H9 (cell line): ENCODE results near the gene FUNDC2. TPM values are rescaled to one million over a fixed set of nuclear protein-coding genes. Genes with fewer than 3 reads are reported as not detected.

ENCODE experiments used
- DNase-seq: peaks from one replicate; pipeline ENCODE4 v3.0.0-alpha.2; 2017
- H2AFZ ChIP-seq: one replicate; pipeline ENCODE4 v1.6.1; 2013; ENCODE audit warnings: mild to moderate bottlenecking, low read length, control low read depth, moderate library complexity
- H2AK5ac ChIP-seq: 2 replicates; pipeline ENCODE4 v1.6.1; 2013; ENCODE audit warnings: low read length, control low read depth, mixed read lengths; ENCODE audit not compliant: insufficient read length
- H2BK120ac ChIP-seq: one replicate; pipeline ENCODE4 v1.6.1; 2013; ENCODE audit warnings: low read depth, mild to moderate bottlenecking, low read length, control low read depth, inconsistent platforms; ENCODE audit not compliant: poor library complexity, severe bottlenecking
- H2BK12ac ChIP-seq: 2 replicates; pipeline ENCODE4 v1.6.1; 2013; ENCODE audit warnings: low read length, control low read depth, mixed read lengths, low read depth; ENCODE audit not compliant: insufficient read length
- H2BK15ac ChIP-seq: 2 replicates; pipeline ENCODE4 v1.6.1; 2013; ENCODE audit warnings: low read depth, low read length, control low read depth
- H2BK20ac ChIP-seq: one replicate; pipeline ENCODE4 v1.6.1; 2013; ENCODE audit warnings: low read depth, mild to moderate bottlenecking, low read length, control low read depth, inconsistent platforms; ENCODE audit not compliant: poor library complexity, severe bottlenecking
- H2BK5ac ChIP-seq: 2 replicates; pipeline ENCODE4 v1.6.1; 2013; ENCODE audit warnings: low read length, control low read depth, mixed read lengths; ENCODE audit not compliant: insufficient read length
- H3K14ac ChIP-seq: 2 replicates; pipeline ENCODE4 v1.6.1; 2013; ENCODE audit warnings: low read length, control low read depth; ENCODE audit not compliant: insufficient read depth
- H3K18ac ChIP-seq: 2 replicates; pipeline ENCODE4 v1.6.1; 2013; ENCODE audit warnings: low read depth, mild to moderate bottlenecking, mixed read lengths, low read length, control low read depth; ENCODE audit not compliant: insufficient read length
- H3K23ac ChIP-seq: 2 replicates; pipeline ENCODE4 v1.6.1; 2013; ENCODE audit warnings: low read length, control low read depth, mixed read lengths, low read depth; ENCODE audit not compliant: insufficient read length
- H3K23me2 ChIP-seq: 2 replicates; pipeline ENCODE4 v1.6.1; 2013; ENCODE audit warnings: low read depth, mild to moderate bottlenecking, mixed read lengths, low read length, control low read depth; ENCODE audit not compliant: insufficient read length, poor library complexity, severe bottlenecking
- H3K27ac ChIP-seq: 2 replicates; pipeline ENCODE4 v1.5.1; 2013; ENCODE audit warnings: low read length, control low read depth, mixed read lengths, low read depth; ENCODE audit not compliant: insufficient read length
- H3K27me3 ChIP-seq: 2 replicates; pipeline ENCODE4 v1.6.1; 2013; ENCODE audit warnings: low read length, control low read depth, inconsistent platforms; ENCODE audit not compliant: insufficient read depth
- H3K4ac ChIP-seq: 2 replicates; pipeline ENCODE4 v1.6.1; 2013; ENCODE audit warnings: low read depth, mild to moderate bottlenecking, control low read depth, inconsistent platforms, low read length, moderate library complexity
- H3K4me1 ChIP-seq: 2 replicates; pipeline ENCODE4 v1.6.1; 2013; ENCODE audit warnings: low read length, control low read depth, inconsistent platforms; ENCODE audit not compliant: insufficient read depth
- H3K4me2 ChIP-seq: 2 replicates; pipeline ENCODE4 v1.6.1; 2013; ENCODE audit warnings: low read length, control low read depth, mixed read lengths; ENCODE audit not compliant: insufficient read length, insufficient read depth
- H3K56ac ChIP-seq: 2 replicates; pipeline ENCODE4 v1.6.1; 2013; ENCODE audit warnings: low read depth, mild to moderate bottlenecking, mixed read lengths, low read length, control low read depth; ENCODE audit not compliant: insufficient read length
- H3K79me1 ChIP-seq: 2 replicates; pipeline ENCODE4 v1.6.1; 2013; ENCODE audit warnings: low read depth, mild to moderate bottlenecking, moderate library complexity, low read length, control low read depth, inconsistent platforms; ENCODE audit not compliant: insufficient read depth, poor library complexity, severe bottlenecking
- H3K79me2 ChIP-seq: 2 replicates; pipeline ENCODE4 v1.6.1; 2013; ENCODE audit warnings: low read length, control low read depth, inconsistent platforms; ENCODE audit not compliant: insufficient read depth
- H3K9ac ChIP-seq: 2 replicates; pipeline ENCODE4 v1.6.1; 2013; ENCODE audit warnings: low read length, control low read depth, mixed read lengths; ENCODE audit not compliant: insufficient read length; ENCODE audit errors: extremely low read depth
- H3K9me3 ChIP-seq: one replicate; pipeline ENCODE4 v1.6.1; 2013; ENCODE audit warnings: low read depth, low read length, inconsistent platforms; ENCODE audit not compliant: control insufficient read depth
- H3T11ph ChIP-seq: one replicate; pipeline ENCODE4 v1.6.1; 2013; ENCODE audit warnings: mild to moderate bottlenecking, low read length, control low read depth, inconsistent platforms
- H4K20me1 ChIP-seq: one replicate; pipeline ENCODE4 v1.6.1; 2013; ENCODE audit not compliant: control insufficient read depth, insufficient read length, insufficient read depth
- H4K5ac ChIP-seq: 2 replicates; pipeline ENCODE4 v1.6.1; 2013; ENCODE audit warnings: low read depth, mild to moderate bottlenecking, mixed read lengths, low read length, control low read depth; ENCODE audit not compliant: insufficient read length
- H4K8ac ChIP-seq: replicated peaks from 2 replicates; pipeline ENCODE4 v1.6.1; 2013; ENCODE audit warnings: low read length, control low read depth, mixed read lengths, low read depth; ENCODE audit not compliant: insufficient read length
- H4K91ac ChIP-seq: 2 replicates; pipeline ENCODE4 v1.6.1; 2013; ENCODE audit warnings: low read depth, mild to moderate bottlenecking, moderate library complexity, mixed read lengths, low read length, control low read depth; ENCODE audit not compliant: insufficient read length
- H3K27ac Mint-ChIP-seq, 3 experiments: 2 replicates in 2 of 3; 3 replicates in 1 of 3; pipeline ENCODE4 v1.8.0; 2020 to 2021; ENCODE audit warnings: mixed read lengths in 3 of 3, mild to moderate bottlenecking in 1 of 3, moderate library complexity in 1 of 3
- H3K27me3 Mint-ChIP-seq: 2 replicates; pipeline ENCODE4 v1.8.0; 2021; ENCODE audit warnings: low read depth, mild to moderate bottlenecking, moderate library complexity, mixed read lengths
- H3K36me3 Mint-ChIP-seq, 3 experiments: 2 replicates in 2 of 3; 3 replicates in 1 of 3; pipeline ENCODE4 v1.8.0; 2020 to 2021; ENCODE audit warnings: low read depth in 3 of 3, mixed read lengths in 3 of 3; ENCODE audit not compliant: insufficient read depth in 1 of 3
- H3K4me1 Mint-ChIP-seq, 2 experiments: 2 replicates each; pipeline ENCODE4 v1.8.0; 2020; ENCODE audit warnings: mixed read lengths in 2 of 2
- H3K4me3 Mint-ChIP-seq, 2 experiments: 2 replicates in 1 of 2; 3 replicates in 1 of 2; pipeline ENCODE4 v1.8.0; 2020 to 2021; ENCODE audit warnings: mild to moderate bottlenecking in 2 of 2, mixed read lengths in 2 of 2, moderate library complexity in 1 of 2
- H3K9me3 Mint-ChIP-seq, 2 experiments: 2 replicates in 1 of 2; 3 replicates in 1 of 2; pipeline ENCODE4 v1.8.0; 2020; ENCODE audit warnings: mild to moderate bottlenecking in 2 of 2, mixed read lengths in 2 of 2, moderate library complexity in 1 of 2
- CTCF ChIP-seq: fragments of 200-600 bp; sonication (generic); conservative IDR thresholded peaks from 3 replicates; pipeline ENCODE4 v1.8.0; 2021; ENCODE audit warnings: antibody characterized with exemption, mild to moderate bottlenecking
- WGBS: extraction: QIAGEN DNeasy Blood & Tissue Kit; methylation state at CpG from one replicate; pipeline ENCODE4 v1.1.7; 2013; ENCODE audit warnings: missing lambda C conversion rate, low lambda C conversion rate, mixed read lengths; ENCODE audit not compliant: insufficient read length; ENCODE audit errors: extremely low coverage; 5-methylcytosine and 5-hydroxymethylcytosine counted together
- total RNA-seq: library from RNA; stranded (reverse); gene quantifications from 2 replicates; pipeline ENCODE4 v1.2.1, GENCODE V29; 2021

The FUNDC2 gene
- total RNA-seq, 1 experiment from 2014 or later, result 62.1 TPM

- H2BK5ac ChIP-seq, result no peak overlapping the region
- H4K20me1 ChIP-seq, result no peaks in the 10 kb centered on the region
- no peak overlapping the region for H3K4ac ChIP-seq
- no peaks in the 10 kb centered on the region for H3K4me1 ChIP-seq
- H3K14ac ChIP-seq, result no peak overlapping the region
- H3K27ac ChIP-seq, result no peak overlapping the region
- H3K27me3 ChIP-seq, result no peaks in the 10 kb centered on the region
- Mint-ChIP-seq H3K27ac (no peak overlapping the region), H3K27me3 (no peaks in the 10 kb centered on the region; the same call in 1 of the 2 replicates), H3K9me3 (peaks cover 51 to 56% of the 10 kb centered on the region in 2 experiments), H3K36me3 (peaks cover 0 to 11% (median 6%) of the 10 kb centered on the region in 3 experiments; a peak in 5 of 7 replicates), H3K4me3 (no peak overlapping the region), H3K4me1 (no peaks in the 10 kb centered on the region)
- no peak overlapping the region for H3K56ac ChIP-seq
- H3K79me2 ChIP-seq, result no peaks in the 10 kb centered on the region
- H3K9ac ChIP-seq, result no peak overlapping the region
- no peak overlapping the region for H2BK20ac ChIP-seq
- H2BK120ac ChIP-seq, result no peak overlapping the region
- H4K91ac ChIP-seq, result no peak overlapping the region
- no peak overlapping the region for H4K8ac ChIP-seq
- no peak overlapping the region for H2AFZ ChIP-seq
- no peaks in the 10 kb centered on the region for H3K79me1 ChIP-seq
- peaks cover 16% of the 10 kb centered on the region for H3K9me3 ChIP-seq
- no peak overlapping the region for H3K18ac ChIP-seq
- no CpG with 5 or more reads among the region's 3 CpGs for WGBS
- DNase-seq, result no peak
- H3K4me2 ChIP-seq, result no peak overlapping the region
- no peak overlapping the region for H2BK15ac ChIP-seq
- TF ChIP-seq CTCF, result no peak
- no peaks in the 10 kb centered on the region for H3K23me2 ChIP-seq
- no peak overlapping the region for H2BK12ac ChIP-seq
- no peak overlapping the region for H3T11ph ChIP-seq
- no peak overlapping the region for H2AK5ac ChIP-seq
- no peak overlapping the region for H3K23ac ChIP-seq
- H4K5ac ChIP-seq, result no peak overlapping the region
These were observed 16.6 kb upstream of the FUNDC2 start for GRCh38 chrX:155009994-155010472.
